Hematopoietic multipotent progenitor cell (in vitro differentiated cells): ENCODE measurements around the gene SIRPA. TPM values are rescaled to one million over a fixed set of nuclear protein-coding genes. Genes with fewer than 3 reads are reported as not detected.

Experiments used
- DNase-seq, 3 donors: peaks; one replicate each; pipeline ENCODE4 v3.0.0-alpha.2; 2011 to 2015; ENCODE audit warnings: low read depth in 2 of 3, low spot score in 2 of 3
- total RNA-seq: library from RNA; depleted of rRNA; stranded (reverse); fragments of >200 nt; gene quantifications from one replicate; pipeline ENCODE4 v1.2.3, GENCODE V29; 2012

SIRPA gene
- total RNA-seq, 1 donor: 8.1 TPM

DNA sequence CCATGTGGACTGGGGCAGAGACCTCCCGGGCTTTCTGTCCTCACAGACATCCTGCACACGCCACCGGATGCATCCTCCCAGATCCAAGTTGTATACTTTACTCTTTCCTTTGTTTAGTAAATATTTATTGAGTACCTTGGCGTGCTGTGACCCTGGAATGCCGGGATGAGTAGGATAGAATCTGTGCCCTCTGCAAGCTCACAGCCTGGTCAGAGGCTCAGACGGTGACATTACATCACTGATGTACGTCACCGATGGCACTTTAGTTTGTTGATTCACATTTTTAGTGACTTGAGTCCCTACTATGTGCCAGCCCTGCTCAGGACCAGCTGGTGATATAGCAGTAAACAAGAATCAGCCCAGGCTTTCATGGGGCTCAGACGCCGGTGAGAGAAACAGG is 32.9 kb downstream of the SIRPA start:
- DNase-seq: no peak

DNA sequence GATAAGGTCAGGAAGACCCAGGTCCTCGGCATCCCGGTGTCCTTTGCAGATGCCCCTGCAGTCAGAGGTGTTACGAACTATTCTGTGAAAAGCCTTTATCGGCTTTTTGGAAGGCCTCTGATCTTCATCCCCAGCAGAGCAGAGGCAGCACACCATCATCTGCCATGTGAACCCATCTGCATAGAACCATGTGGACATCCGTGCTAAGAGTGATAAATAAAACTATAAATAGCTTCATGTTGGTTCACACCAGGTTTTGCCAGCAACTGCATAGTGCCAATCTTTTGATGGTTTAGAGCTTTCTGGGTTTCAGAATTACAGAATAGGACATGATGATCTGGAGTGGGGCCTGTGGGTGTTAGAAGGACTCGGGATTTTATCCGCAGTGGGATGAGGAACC is 33.6 kb downstream of the SIRPA start:
- DNase-seq: no peak

DNA sequence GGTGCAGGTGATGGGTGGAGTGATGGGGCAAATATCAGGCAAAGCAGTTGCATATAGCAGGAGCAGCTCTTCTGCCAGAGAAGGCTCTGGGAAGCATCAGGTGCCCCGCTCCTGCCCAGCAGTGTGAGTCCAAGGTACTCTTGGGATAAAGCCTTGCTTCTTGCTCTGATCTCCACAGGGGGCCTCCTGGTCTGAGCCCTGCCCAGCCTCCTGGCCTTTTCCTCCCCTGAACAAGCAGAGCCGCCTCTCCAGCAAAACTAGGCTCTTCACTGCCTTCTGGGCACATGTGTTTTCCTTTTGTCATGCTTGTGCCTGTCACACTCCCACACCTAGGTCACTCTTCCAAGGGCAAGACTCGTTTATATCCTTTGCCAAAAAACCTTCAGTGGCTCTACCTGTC is 34.3 kb downstream of the SIRPA start:
- no peak for DNase-seq

GRCh38 chr20:1930165-1930564 is 35.0 kb downstream of the SIRPA start:
- DNase-seq: no peak

DNA sequence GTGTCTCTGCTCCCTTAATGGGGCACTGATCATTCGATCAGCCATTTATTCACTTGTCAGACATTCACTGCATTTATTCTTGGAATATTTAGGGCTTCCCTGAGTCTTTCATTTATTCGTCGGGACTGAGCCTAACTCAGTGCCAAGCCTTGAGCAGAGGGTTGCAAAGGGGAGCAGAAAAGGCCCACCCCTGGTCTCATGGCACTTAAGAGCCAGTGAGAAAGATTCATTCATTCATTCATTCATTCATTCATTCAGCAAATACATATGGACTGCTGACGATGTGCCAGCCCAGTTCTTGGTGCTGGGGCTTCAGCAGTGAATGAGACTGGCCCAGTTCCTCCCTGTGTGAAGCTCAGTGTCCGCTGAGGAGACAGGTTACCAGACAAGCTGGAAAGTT is 36.6 kb downstream of the SIRPA start:
- DNase-seq: no peak

- no peak for DNase-seq
Observed at GRCh38 chr20:1932971-1933370, 37.8 kb downstream of the SIRPA start.

DNA sequence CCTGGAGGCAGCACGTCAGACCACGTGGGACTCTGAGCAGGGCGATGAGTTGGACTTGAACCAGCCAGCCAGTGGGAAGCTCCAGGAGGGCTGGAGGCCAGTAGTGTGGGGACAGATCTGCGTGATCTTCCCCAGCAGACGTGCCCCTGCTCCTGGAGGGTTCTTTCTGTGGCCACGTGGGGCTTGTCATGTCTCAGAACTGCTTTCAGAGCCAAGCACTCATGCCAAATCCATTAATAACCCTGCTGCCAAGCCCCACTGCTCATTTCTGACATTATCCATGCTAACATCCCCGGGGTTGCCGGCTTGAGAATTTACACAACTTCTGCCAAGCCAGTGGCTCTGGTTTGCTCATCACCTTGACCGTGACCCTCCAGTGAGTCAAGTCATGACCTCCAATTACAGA is 38.3 kb downstream of the SIRPA start:
- DNase-seq: no peak

DNA sequence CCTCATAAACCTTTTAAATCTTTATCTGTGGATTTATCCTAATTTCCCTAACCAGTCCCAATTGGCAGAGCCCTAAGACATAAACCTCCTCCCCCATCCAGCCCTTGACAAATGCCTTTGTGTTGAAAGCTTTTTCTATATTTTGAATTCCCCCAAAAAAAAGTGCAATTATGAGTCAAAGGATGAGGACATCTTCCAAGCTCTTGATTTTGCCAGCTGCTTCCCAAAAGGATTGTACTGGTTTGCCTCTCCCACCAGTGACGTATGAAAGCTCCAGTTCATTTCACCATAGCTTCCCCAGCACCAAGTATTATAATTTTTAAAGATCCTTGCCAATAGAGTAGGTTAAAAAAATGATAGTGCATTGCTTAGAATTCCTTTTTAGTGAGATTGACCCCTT is 38.9 kb downstream of the SIRPA start:
- no peak for DNase-seq

- no peak for DNase-seq
Observed at GRCh38 chr20:1934721-1935573, 39.7 kb downstream of the SIRPA start.

DNA sequence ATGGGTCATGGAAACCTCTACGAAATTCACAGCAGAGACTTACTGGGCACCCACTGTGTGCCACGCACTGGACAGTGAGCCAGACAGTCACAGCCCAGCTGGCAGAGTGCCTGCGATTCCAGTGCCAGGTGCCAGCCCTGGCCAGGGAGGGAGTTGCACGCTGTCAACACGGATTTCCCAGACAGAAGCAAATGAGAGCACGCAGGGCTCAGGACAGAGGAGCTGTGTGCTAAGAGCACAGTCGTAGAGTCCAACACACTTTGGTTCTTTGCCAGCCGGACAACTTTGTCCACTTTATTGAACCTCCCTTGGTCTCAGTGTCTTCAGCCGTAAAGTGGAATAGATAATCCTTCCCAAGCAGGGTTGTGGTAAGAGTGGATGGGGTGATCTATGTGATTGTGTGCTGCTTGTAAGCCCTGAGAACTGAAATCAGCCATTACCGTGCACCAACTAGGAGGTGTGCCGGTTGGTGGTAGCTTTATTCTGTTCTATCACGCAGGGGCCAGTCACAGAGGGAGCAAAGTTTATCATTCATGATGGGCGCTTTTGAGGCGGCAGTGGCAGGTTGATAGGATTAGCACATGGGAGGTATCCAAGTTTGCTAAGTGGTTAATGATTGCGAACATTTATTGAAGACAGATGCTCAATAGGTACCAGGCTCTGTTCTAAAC is 40.6 kb downstream of the SIRPA start:
- no peak for DNase-seq

DNA sequence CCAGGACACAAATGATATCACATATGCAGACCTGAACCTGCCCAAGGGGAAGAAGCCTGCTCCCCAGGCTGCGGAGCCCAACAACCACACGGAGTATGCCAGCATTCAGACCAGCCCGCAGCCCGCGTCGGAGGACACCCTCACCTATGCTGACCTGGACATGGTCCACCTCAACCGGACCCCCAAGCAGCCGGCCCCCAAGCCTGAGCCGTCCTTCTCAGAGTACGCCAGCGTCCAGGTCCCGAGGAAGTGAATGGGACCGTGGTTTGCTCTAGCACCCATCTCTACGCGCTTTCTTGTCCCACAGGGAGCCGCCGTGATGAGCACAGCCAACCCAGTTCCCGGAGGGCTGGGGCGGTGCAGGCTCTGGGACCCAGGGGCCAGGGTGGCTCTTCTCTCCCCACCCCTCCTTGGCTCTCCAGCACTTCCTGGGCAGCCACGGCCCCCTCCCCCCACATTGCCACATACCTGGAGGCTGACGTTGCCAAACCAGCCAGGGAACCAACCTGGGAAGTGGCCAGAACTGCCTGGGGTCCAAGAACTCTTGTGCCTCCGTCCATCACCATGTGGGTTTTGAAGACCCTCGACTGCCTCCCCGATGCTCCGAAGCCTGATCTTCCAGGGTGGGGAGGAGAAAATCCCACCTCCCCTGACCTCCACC is 42.2 kb downstream of the SIRPA start:
- DNase-seq: no peak

DNA sequence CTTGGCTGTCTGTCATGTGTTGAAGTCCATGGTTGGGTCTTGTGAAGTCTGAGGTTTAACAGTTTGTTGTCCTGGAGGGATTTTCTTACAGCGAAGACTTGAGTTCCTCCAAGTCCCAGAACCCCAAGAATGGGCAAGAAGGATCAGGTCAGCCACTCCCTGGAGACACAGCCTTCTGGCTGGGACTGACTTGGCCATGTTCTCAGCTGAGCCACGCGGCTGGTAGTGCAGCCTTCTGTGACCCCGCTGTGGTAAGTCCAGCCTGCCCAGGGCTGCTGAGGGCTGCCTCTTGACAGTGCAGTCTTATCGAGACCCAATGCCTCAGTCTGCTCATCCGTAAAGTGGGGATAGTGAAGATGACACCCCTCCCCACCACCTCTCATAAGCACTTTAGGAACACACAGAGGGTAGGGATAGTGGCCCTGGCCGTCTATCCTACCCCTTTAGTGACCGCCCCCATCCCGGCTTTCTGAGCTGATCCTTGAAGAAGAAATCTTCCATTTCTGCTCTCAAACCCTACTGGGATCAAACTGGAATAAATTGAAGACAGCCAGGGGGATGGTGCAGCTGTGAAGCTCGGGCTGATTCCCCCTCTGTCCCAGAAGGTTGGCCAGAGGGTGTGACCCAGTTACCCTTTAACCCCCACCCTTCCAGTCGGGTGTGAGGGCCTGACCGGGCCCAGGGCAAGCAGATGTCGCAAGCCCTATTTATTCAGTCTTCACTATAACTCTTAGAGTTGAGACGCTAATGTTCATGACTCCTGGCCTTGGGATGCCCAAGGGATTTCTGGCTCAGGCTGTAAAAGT is 43.5 kb downstream of the SIRPA start:
- no peak for DNase-seq

DNA sequence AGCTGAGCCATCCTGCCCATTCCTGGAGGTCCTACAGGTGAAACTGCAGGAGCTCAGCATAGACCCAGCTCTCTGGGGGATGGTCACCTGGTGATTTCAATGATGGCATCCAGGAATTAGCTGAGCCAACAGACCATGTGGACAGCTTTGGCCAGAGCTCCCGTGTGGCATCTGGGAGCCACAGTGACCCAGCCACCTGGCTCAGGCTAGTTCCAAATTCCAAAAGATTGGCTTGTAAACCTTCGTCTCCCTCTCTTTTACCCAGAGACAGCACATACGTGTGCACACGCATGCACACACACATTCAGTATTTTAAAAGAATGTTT is 44.0 kb downstream of the SIRPA start:
- no peak for DNase-seq

DNA sequence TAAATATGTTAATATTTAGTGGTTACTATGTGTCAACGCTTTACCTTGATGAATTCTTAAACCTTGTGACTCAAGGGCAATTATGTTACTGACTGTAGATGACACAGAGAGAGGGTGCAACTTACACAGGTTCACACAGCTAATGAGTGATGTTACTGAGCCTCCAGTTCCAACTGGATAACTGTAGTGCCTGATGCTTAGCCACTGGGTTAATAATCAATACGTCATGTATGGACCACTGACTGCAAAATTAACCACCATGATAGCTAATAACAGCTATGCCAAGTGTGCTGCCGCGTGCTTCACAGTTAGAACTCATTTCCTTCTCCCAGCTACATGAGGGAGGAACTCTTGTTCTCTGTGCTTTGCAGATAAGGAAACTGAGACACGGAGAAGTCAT is 45.4 kb downstream of the SIRPA start:
- DNase-seq: no peak

GRCh38 chr20:1941226-1941625 is 46.0 kb downstream of the SIRPA start:
- no peak for DNase-seq

- DNase-seq: no peak
Observed at GRCh38 chr20:1942061-1942460, 46.9 kb downstream of the SIRPA start.

DNA sequence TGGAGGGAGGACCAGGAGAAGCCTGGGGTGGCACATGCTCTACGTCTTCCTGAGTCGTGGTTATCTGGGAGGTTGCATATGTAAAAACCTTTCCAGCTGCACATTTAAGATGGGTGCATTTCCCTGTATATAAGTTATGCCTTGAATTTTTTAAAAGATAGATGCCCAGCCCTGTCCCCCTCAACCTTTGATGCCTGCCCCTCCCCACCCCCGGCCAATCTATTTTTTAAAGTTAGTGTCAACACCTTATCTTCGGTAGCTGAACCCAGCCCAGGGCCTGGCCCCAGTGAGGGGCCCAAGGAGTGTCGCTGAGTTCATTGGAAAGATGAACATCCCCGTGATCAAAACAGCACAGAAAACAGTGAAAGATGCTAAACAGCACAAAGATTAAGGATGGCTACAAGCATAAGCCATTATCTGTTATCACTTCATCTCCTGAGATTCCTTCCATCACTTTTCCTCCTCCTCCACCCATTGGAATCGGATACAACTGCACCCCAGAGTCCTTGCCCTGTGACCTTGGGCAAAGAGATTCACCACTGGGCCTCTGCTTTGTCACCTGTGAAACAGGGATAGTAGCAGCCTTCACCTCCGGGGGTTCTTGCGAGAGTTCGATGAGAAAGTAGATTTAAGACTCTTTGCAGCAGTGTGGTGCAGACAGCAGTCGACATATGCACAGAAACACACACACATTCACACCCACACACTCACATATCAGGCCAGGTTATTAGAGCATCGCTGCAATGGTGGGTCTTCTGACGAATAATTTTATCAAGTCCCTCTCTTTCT is 47.5 kb downstream of the SIRPA start:
- no peak for DNase-seq

DNA sequence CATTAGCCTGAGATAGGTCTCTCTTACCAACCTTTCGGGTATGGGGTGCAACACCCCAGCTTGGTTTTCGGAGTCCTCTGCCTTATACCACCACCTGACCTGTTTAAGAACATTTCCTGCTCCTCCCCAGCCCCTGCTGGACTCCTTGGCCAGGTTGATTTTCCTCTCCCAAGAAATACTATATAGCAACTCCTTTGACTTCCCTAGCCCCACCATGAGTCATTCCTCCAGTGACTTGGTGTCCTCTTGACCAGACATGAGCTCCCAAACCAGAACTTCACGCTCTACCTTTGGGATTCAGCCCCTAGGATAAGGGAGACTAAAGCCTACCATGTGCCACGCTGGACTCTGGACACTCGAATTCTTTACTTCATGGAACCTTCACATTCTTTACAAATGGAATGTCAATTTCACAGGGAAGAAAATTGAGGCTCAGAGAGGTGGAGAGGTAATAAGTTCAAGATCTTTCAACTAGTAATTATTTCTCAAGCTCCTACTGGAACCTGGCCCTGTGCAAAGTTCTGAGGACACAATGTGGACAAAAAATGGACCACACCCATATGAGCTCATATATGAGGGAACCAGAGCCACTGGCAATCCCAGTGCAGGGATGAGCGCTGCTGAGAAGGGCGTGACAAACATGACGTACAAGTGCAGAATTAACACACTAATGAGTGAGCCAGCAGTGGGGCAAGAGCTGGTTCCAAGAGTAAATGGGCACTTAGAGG is 48.2 kb downstream of the SIRPA start:
- no peak for DNase-seq

- DNase-seq: no peak
Observed at GRCh38 chr20:1944345-1945091, 49.3 kb downstream of the SIRPA start.
